Measurements from ENCODE around the gene RBM3.
A peak's percentile ranks its signal among the peaks of the same experiment; 100 is the strongest.

Gene RBM3

DNA sequence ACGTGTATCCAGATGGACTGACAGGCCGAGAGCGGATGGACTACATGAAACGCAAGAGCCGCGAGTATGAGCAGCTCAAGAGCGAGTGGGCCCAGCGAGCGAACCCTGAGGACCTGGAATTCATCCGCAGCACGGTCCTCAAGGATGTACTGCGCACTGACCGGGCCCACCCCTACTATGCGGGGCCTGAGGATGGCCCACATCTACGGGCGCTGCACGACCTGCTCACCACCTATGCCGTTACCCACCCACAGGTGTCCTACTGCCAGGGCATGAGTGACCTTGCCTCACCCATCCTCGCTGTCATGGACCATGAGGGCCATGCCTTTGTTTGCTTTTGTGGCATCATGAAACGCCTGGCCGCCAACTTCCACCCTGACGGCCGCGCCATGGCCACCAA, 14.6 kb upstream of the RBM3 start:
- no peak overlapping the region for H3K27ac ChIP-seq
- TF ChIP-seq, protein P1, sequence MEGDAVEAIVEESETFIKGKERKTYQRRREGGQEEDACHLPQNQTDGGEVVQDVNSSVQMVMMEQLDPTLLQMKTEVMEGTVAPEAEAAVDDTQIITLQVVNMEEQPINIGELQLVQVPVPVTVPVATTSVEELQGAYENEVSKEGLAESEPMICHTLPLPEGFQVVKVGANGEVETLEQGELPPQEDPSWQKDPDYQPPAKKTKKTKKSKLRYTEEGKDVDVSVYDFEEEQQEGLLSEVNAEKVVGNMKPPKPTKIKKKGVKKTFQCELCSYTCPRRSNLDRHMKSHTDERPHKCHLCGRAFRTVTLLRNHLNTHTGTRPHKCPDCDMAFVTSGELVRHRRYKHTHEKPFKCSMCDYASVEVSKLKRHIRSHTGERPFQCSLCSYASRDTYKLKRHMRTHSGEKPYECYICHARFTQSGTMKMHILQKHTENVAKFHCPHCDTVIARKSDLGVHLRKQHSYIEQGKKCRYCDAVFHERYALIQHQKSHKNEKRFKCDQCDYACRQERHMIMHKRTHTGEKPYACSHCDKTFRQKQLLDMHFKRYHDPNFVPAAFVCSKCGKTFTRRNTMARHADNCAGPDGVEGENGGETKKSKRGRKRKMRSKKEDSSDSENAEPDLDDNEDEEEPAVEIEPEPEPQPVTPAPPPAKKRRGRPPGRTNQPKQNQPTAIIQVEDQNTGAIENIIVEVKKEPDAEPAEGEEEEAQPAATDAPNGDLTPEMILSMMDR (IDR thresholded peaks at IDR 0.05): no peak
- TF ChIP-seq ZFX (IDR thresholded peaks at IDR 0.05; ENCODE audit: borderline replicate concordance): no peak

DNA sequence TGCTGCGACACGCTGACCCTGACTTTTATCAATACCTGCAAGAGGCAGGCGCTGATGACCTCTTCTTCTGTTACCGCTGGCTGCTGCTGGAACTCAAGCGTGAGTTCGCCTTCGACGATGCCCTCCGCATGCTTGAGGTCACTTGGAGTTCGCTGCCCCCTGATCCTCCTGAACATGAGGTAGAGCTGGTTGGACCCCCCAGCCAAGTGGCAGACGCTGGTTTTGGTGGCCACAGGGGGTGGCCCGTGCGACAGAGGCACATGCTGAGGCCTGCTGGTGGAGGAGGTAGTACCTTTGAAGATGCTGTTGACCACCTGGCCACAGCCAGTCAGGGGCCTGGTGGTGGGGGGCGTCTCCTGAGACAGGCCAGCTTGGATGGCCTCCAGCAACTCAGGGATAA, 14.2 kb upstream of the RBM3 start:
- H3K27ac ChIP-seq: no peak overlapping the region
- TF ChIP-seq ZFX (IDR thresholded peaks at IDR 0.05; ENCODE audit: borderline replicate concordance): no peak
- TF ChIP-seq, protein P1 (IDR thresholded peaks at IDR 0.05): no peak

DNA sequence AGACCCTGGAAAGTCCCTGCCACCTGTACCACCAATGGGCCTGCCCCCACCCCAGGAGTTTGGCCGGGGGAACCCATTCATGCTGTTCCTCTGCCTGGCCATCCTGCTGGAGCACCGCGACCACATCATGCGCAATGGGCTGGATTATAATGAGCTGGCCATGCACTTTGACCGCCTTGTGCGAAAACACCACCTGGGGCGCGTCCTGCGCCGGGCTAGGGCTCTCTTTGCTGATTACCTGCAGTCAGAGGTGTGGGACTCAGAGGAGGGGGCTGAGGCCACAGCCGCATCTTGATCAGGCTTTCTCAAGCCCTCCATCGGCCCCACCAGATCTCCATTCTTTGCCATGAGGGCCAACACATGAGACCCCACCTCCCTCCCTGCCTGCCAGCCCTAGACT, 13.6 kb upstream of the RBM3 start:
- no peak overlapping the region for H3K27ac ChIP-seq
- TF ChIP-seq, protein P1 (IDR thresholded peaks at IDR 0.05): no peak
- TF ChIP-seq ZFX (IDR thresholded peaks at IDR 0.05; ENCODE audit: borderline replicate concordance): no peak

DNA sequence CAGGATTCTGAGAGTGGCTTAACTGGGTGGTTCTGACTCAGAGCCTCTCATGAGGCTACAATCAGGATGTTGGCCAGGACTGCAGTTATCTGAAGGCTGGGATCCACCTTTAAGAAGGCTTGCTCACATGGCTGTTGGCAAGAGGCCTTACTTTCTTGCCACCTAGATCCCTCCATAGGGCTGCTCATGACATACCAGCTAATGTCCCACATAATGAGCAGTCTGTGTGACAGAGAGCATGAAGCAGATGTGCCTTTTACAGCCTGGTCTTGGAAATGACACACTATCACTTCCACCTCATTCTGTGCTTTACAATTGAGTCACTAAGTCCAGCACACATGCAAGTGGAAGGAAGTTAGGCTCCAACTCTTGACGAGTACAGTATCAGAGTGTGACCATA, 4.3 kb upstream of the RBM3 start:
- no peak overlapping the region for H3K27ac ChIP-seq
- no peak for TF ChIP-seq ZFX (IDR thresholded peaks at IDR 0.05; ENCODE audit: borderline replicate concordance)
- TF ChIP-seq, protein P1 (IDR thresholded peaks at IDR 0.05): no peak

DNA sequence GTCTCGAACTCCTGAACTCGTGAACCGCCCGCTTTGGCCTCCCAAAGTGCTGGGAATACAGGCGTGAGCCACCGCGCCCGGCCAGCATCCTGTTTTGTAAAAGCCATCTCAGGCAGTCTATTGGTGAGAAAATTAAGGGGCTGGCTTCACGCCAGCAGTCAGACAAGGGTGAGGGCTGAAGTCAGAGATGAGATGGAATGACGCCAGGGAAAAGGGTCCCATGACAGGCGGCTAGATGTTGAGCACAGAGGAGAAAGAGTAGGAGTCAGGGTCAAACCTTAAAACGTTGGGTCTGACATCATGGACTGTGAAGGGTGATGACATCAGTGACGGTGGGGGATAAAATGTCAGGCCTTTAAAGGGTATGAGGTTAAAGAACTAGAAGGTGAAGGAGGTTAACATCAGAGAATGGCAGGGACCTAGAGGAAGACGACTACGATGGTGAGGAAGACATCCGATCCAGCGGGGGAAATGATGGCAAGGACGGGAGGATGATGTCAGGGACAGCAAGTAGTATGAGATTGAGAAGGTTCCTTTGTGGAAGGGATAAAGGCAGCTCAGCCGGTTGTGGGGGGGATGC, 504 bp upstream of the RBM3 start:
- H3K27ac ChIP-seq: peak overlapping the region; percentile 90
- TF ChIP-seq, protein P1 (IDR thresholded peaks at IDR 0.05): no peak
- no peak for TF ChIP-seq ZFX (IDR thresholded peaks at IDR 0.05; ENCODE audit: borderline replicate concordance)

DNA sequence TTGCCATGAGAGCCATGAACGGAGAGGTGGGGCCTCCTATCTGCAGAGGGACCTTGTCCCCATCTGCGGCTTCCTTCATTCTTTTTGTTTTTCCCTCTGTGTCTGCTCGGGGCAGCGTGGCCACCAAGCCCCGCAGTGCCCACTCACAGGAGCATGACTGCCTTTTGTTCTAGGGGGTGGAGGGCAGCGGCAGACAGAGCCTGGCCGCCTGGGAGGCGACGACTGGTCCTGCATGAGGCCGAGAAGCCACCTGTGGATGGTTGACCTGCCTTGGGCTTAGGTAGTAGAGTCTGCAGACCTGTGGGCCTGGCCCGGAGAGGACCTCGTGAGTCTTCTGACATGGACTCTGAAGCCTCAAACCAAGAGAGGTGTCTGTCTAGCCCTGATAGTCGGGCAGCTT, 1.4 kb downstream of the RBM3 start:
- H3K27ac ChIP-seq: peak overlapping the region; percentile 90
- TF ChIP-seq, protein P1 (IDR thresholded peaks at IDR 0.05): no peak
- no peak for TF ChIP-seq ZFX (IDR thresholded peaks at IDR 0.05; ENCODE audit: borderline replicate concordance)

DNA sequence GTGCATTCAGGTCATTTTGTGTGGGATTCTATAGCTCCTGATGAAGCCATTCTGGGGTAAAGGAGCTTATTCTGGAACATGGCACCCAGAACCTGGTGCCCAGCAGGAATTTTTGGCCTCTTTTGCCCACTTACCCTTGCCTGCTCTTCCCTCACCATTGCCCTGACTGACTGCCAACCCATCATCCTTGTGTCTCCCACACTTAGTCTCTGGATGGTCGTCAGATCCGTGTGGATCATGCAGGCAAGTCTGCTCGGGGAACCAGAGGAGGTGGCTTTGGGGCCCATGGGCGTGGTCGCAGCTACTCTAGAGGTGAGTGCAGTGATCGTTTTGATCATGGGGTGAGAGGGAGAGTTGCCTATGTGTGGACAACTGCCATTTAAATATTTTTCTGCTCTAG, 1.8 kb downstream of the RBM3 start:
- peak overlapping the region; percentile 90; the same call in 1 of the 2 replicates for H3K27ac ChIP-seq
- no peak for TF ChIP-seq ZFX (IDR thresholded peaks at IDR 0.05; ENCODE audit: borderline replicate concordance)
- TF ChIP-seq, protein P1 (IDR thresholded peaks at IDR 0.05): no peak

All from 22Rv1 (cell line).